Left ventricle myocardium inferior (tissue), 1 donor: ENCODE measurements around the gene HELZ. TPM values are rescaled to one million over a fixed set of nuclear protein-coding genes. Genes with fewer than 3 reads are reported as not detected.

Experiments
- DNase-seq: peaks from one replicate; pipeline ENCODE4 v3.0.0-alpha.2; 2020
- H3K27ac ChIP-seq: fragments of 200-600 bp; replicated peaks from 2 replicates; pipeline ENCODE4 v1.8.0; 2021
- H3K27me3 ChIP-seq: fragments of 200-600 bp; 2 replicates; pipeline ENCODE4 v1.8.0; 2021; ENCODE audit warnings: low read depth
- H3K36me3 ChIP-seq: fragments of 200-600 bp; 2 replicates; pipeline ENCODE4 v1.8.0; 2021
- H3K4me1 ChIP-seq: fragments of 200-600 bp; 2 replicates; pipeline ENCODE4 v1.8.0; 2021
- H3K4me3 ChIP-seq: fragments of 200-600 bp; 2 replicates; pipeline ENCODE4 v1.8.0; 2021; ENCODE audit warnings: mild to moderate bottlenecking, moderate library complexity
- H3K9me3 ChIP-seq: fragments of 200-600 bp; replicated peaks from 2 replicates; pipeline ENCODE4 v1.8.0; 2021
- intact Hi-C: fragments of 100-400 bp; cut with micrococcal nuclease; formaldehyde crosslinking; loops from one replicate; pipeline ENCODE4 v1.11.0; 2022
- total RNA-seq: library from RNA; stranded (reverse); fragmentation: NEBNext Ultra II Directional; extraction: Animal tissue kit (Norgen Biotek cat#: 25700); gene quantifications from one replicate; pipeline ENCODE4 v1.2.1, GENCODE V29; 2021
- TF ChIP-seq, protein P1 (sequence below): fragments of 200-600 bp; IDR thresholded peaks from 2 replicates; pipeline ENCODE4 v1.8.0; 2021; ENCODE audit warnings: antibody characterized with exemption, mild to moderate bottlenecking, borderline replicate concordance
- donor health status: DM: no; HTN: yes; CAD: no; lungs with severe emphysema.

Gene HELZ
- total RNA-seq, 1 donor from 2014 or later, result 36.7 TPM

DNA sequence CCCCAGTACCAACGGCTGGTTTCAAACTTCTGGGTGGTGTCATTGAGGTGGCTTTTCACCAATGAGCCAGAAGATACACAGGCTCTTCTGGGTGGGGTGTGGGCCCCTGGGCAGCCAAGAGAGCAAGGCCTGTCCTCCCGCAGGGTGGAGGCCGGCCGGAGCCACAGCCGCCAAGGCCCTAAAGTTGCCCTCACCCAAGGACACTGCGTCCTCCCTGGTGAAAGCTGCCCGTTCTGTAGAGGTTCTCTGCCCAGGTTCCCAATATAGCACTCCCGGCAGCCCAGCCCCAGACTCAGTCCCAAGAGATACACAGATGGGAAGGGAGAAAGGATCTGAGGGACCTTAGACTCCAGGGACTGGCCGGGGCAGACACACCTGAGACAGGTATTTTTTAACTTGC, 211.4 kb downstream of the HELZ start:
- DNase-seq, result no peak
- Histone ChIP-seq H3K27me3 (peaks cover 2% of the 10 kb centered on the region), H3K9me3 (no peaks in the 10 kb centered on the region), H3K27ac (no peak overlapping the region), H3K4me3 (no peak overlapping the region), H3K36me3 (no peaks in the 10 kb centered on the region), H3K4me1 (no peaks in the 10 kb centered on the region)
- intact Hi-C loops, result no loop called here
- TF ChIP-seq, protein P1, sequence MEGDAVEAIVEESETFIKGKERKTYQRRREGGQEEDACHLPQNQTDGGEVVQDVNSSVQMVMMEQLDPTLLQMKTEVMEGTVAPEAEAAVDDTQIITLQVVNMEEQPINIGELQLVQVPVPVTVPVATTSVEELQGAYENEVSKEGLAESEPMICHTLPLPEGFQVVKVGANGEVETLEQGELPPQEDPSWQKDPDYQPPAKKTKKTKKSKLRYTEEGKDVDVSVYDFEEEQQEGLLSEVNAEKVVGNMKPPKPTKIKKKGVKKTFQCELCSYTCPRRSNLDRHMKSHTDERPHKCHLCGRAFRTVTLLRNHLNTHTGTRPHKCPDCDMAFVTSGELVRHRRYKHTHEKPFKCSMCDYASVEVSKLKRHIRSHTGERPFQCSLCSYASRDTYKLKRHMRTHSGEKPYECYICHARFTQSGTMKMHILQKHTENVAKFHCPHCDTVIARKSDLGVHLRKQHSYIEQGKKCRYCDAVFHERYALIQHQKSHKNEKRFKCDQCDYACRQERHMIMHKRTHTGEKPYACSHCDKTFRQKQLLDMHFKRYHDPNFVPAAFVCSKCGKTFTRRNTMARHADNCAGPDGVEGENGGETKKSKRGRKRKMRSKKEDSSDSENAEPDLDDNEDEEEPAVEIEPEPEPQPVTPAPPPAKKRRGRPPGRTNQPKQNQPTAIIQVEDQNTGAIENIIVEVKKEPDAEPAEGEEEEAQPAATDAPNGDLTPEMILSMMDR, result no peak

DNA sequence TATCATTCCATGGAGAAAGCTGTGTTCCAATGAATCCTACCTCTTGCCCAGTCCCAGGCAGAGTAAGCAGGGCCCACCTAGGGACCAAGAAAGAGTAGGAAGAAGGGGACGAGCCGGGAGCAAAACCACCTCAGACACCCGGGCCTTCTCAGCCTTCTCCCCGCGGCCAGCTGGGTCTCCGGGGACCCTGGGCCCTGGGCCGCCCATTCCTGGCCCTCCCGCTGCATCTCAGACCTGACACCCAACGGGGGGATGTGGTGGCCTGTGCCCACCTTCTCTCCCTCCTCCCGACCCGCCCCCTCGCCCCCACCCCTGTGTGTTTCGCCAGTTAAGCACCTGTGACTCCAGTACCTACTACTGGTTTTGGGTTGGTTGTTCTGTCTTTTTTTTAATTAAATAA, 212.0 kb downstream of the HELZ start:
- DNase-seq, result no peak
- intact Hi-C loops, result no loop called here
- no peaks in the 10 kb centered on the region for H3K4me1 ChIP-seq
- H3K9me3 ChIP-seq, result no peaks in the 10 kb centered on the region
- H3K27ac ChIP-seq, result no peak overlapping the region
- no peak overlapping the region for H3K4me3 ChIP-seq
- TF ChIP-seq, protein P1, result no peak
- H3K27me3 ChIP-seq, result no peaks in the 10 kb centered on the region
- no peaks in the 10 kb centered on the region for H3K36me3 ChIP-seq

DNA sequence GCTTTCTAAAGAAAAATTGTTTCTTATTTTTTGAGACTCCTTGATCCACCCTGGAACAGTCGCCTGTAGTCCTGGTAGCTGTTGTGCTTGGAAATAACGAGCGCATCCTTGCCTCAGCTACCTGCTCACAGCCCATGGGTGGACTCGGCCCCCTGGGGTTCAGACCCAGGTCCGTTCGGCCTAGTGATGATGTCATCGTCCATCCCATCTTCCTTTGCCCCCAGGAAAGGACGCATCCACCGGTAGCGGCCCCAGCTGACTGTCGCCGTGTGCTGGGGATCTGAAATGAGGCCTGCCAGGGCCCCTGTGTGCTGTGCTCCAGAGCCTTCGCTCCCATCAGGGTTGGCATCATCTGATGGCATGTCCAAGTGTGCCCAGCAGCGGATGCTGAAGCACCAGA, 212.6 kb downstream of the HELZ start:
- intact Hi-C loops, result no loop called here
- H3K4me1 ChIP-seq, result peaks cover 2% of the 10 kb centered on the region
- no peaks in the 10 kb centered on the region for H3K36me3 ChIP-seq
- H3K4me3 ChIP-seq, result no peak overlapping the region
- DNase-seq, result no peak
- no peaks in the 10 kb centered on the region for H3K27me3 ChIP-seq
- no peak overlapping the region for H3K27ac ChIP-seq
- TF ChIP-seq, protein P1, result no peak
- no peaks in the 10 kb centered on the region for H3K9me3 ChIP-seq

- intact Hi-C loops, result no loop called here
- TF ChIP-seq, protein P1, result no peak
- Histone ChIP-seq H3K27ac (no peak overlapping the region), H3K36me3 (no peaks in the 10 kb centered on the region), H3K27me3 (no peaks in the 10 kb centered on the region), H3K4me1 (peaks cover 8% of the 10 kb centered on the region), H3K4me3 (no peak overlapping the region), H3K9me3 (no peaks in the 10 kb centered on the region)
- no peak for DNase-seq
Observed at GRCh38 chr17:67030641-67031040, 214.4 kb downstream of the HELZ start.

DNA sequence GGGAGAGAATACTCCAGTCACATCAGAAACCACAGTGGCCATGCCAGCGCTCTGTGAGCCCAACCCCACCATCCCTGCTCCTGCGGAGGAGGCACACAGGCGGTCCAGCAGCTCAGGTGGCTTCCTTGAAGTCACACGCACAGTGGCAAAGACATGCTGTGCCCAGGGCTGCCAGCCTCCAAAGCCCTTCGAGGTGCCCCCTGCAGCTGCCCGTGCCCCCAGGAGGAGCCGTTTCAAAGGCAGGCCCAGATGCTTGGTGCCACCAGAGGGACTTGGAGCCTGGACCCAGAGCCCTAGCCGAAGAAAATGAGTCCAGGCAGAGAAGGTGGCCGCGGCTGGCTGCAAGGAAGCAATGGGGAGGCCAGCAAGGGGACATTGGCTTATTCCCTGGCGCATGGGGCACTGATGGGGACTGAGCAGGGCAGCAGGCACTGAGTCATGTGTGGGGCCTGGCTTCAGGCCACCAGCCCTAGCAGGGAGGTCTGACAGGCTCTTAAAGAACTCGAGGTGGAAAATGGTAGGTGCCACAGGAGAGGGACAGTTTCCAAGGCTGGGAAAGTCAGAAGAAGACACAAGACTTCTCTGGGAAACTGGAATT, 217.9 kb downstream of the HELZ start:
- peak; percentile 50 for DNase-seq
- H3K4me1 ChIP-seq, result peaks cover 8% of the 10 kb centered on the region
- intact Hi-C loops, result no loop called here

More for the DNA sequence above, 217.9 kb downstream of the HELZ start:
- TF ChIP-seq, protein P1, result no peak
- H3K27me3 ChIP-seq, result no peaks in the 10 kb centered on the region
- H3K36me3 ChIP-seq, result no peaks in the 10 kb centered on the region
- H3K9me3 ChIP-seq, result no peaks in the 10 kb centered on the region
- H3K27ac ChIP-seq, result no peak overlapping the region
- no peak overlapping the region for H3K4me3 ChIP-seq
